Heart left ventricle (tissue), 16 donors: ENCODE results near the gene THADA. TPM values are rescaled to one million over a fixed set of nuclear protein-coding genes. Genes with fewer than 3 reads are reported as not detected.

Source experiments
- ATAC-seq, 4 donors: fragments of 200-7000 bp; cut with Tn5 transposase; one replicate each; pipeline ENCODE4 v1.9.1; 2020 to 2022; ENCODE audit warnings: moderate library complexity in 4 of 4, mild to moderate bottlenecking in 3 of 4, moderate number of reproducible peaks in 1 of 4
- DNase-seq, 5 donors: peaks; one replicate each; pipeline ENCODE4 v3.0.0-alpha.2; 2020
- H3K27ac ChIP-seq, 12 donors: fragments of 200-600 bp; sonication (generic) in 4 of 12; one replicate each; pipeline versions ENCODE4 v1.5.0 to v1.8.0; 2016 to 2022; ENCODE audit warnings: mild to moderate bottlenecking in 2 of 12
- H3K27me3 ChIP-seq, 9 donors: fragments of 200-600 bp; sonication (generic) in 2 of 9; one replicate each; pipeline versions ENCODE4 v1.5.1 to v1.8.0; 2016 to 2022; ENCODE audit warnings: mild to moderate bottlenecking in 3 of 9
- H3K36me3 ChIP-seq, 9 donors: fragments of 200-600 bp; sonication (generic) in 2 of 9; one replicate each; pipeline versions ENCODE4 v1.5.0 to v1.8.0; 2018 to 2022; ENCODE audit warnings: mild to moderate bottlenecking in 2 of 9
- H3K4me1 ChIP-seq, 12 donors: fragments of 200-600 bp; sonication (generic) in 4 of 12; one replicate each; pipeline versions ENCODE4 v1.5.0 to v1.8.0; 2016 to 2022; ENCODE audit warnings: mild to moderate bottlenecking in 3 of 12
- H3K4me3 ChIP-seq, 12 donors: fragments of 200-600 bp; sonication (generic) in 4 of 12; one replicate each; pipeline versions ENCODE4 v1.5.0 to v1.8.0; 2017 to 2022; ENCODE audit warnings: mild to moderate bottlenecking in 9 of 12, moderate library complexity in 4 of 12
- H3K9me3 ChIP-seq, 12 donors: fragments of 200-600 bp; sonication (generic) in 4 of 12; one replicate each; pipeline versions ENCODE4 v1.5.0 to v1.8.0; 2016 to 2022; ENCODE audit warnings: mild to moderate bottlenecking in 1 of 12
- POLR2A ChIP-seq, 2 donors: fragments of 450-650 bp; IDR thresholded peaks; one replicate each; pipeline ENCODE4 v1.6.1; 2017; ENCODE audit warnings: antibody characterized with exemption in 2 of 2, mild to moderate bottlenecking in 2 of 2, moderate library complexity in 2 of 2
- WGBS, 4 donors: extraction: QIAGEN DNeasy Blood & Tissue Kit in 2 of 4; methylation state at CpG; one replicate each; pipeline versions ENCODE4 v1.1.5 to v1.1.7; 2013 to 2018; 5-methylcytosine and 5-hydroxymethylcytosine counted together
- intact Hi-C, 10 donors: fragments of 100-400 bp; cut with DNase I; formaldehyde crosslinking; loops; one replicate each; pipeline versions ENCODE4 v1.11.1 to v1.14.2; 2022
- polyA plus RNA-seq, 2 donors: library from polyadenylated mRNA; stranded (reverse); fragments of 200-250 nt; gene quantifications; one replicate each; pipeline ENCODE4 v1.2.3, GENCODE V29; 2013
- total RNA-seq, 9 donors: library from RNA; depleted of rRNA in 2 of 9; stranded (reverse); fragments of >200 nt in 2 of 9; fragmentation: NEBNext Ultra II Directional in 3 of 9; extraction: Animal tissue kit (Norgen Biotek cat#: 25700) in 3 of 9; gene quantifications; one replicate each; pipeline versions ENCODE4 v1.1.0 to v1.2.4, GENCODE V29; 2016 to 2023
- TF ChIP-seq, protein P1 (sequence below), 12 donors: fragments of 200-600 bp; sonication (generic) in 4 of 12; IDR thresholded peaks; one replicate each; pipeline versions ENCODE4 v1.5.0 to v1.8.0; 2018 to 2022; ENCODE audit warnings: antibody characterized with exemption in 12 of 12, mild to moderate bottlenecking in 5 of 12
- donor health status: ischemic (EF 13 %, LVEDD 7.1; RV severe dilation, severe dysfunction).
- donor health status: healthy with polysubstance abuse.
- donor health status: DM: no; HTN: yes; CAD: no.
- donor health status: DM: no; HTN: no; CAD: no.
- donor health status: ischemic (EF 25% LVEDD 6.9; RV normal size, moderate dysfunction).
- donor health status: ischemic (EF 25% LVEDD 5.7; RV mildly dilated, moderate dysfunction).
- donor health status: healthy.
- donor health status: DM: yes; HTN: yes; CAD: no.
- donor health status: ischemic (EF 35%, LVEDD 5.7; RV mildly dilated, moderate dysfunction).
- donor health status: nonischemic (EF 11% LVEDD 7.7; RV severe dilation, severe dysfunction).
- donor health status: DM: yes; HTN: yes; CAD: no.
- donor health status: PGD.
- donor health status: ischemic (EF 29% LVEDD 5.4; RV normal size, mild dysfunction).
- donor health status: nonischemic (EF 23%, LVEDD 6.1; RV moderate dilation, normal function).

THADA gene
- total and polyA plus RNA-seq, 11 donors, result 6.8 to 21.4 (median 13.0) TPM

DNA sequence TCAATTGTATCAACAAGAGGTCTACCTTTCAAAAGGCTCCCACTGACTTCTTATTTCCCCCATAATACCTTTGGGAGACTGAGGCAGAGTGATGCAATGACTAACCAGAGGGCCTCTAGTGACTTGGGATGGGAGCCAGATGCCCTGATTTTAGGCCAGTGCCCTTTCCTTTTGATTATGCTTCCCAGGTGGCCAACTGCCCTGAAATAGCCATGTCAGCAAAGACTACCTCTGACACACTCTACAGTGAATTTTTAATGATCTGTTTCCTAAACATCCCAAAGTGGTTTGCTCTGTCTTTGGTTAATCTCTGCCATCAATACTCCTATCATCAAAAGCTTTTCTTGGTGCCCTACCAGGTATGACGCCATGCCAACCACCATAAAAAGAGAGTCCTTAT, 303.5 kb downstream of the THADA start:
- Histone ChIP-seq H3K9me3 (no peaks in the 10 kb centered on the region), H3K27me3 (no peaks in the 10 kb centered on the region), H3K4me3 (no peak overlapping the region), H3K36me3 (peaks cover 0 to 30% (median 11%) of the 10 kb centered on the region in 9 donors), H3K4me1 (peaks cover 0 to 42% (median 12%) of the 10 kb centered on the region in 12 donors), H3K27ac (peak overlapping the region in 1 of 12 donors; percentile 79)
- ATAC-seq (no peak), DNase-seq (no peak)
- no peak for TF ChIP-seq POLR2A (IDR thresholded peaks at IDR 0.05)
- TF ChIP-seq, protein P1, sequence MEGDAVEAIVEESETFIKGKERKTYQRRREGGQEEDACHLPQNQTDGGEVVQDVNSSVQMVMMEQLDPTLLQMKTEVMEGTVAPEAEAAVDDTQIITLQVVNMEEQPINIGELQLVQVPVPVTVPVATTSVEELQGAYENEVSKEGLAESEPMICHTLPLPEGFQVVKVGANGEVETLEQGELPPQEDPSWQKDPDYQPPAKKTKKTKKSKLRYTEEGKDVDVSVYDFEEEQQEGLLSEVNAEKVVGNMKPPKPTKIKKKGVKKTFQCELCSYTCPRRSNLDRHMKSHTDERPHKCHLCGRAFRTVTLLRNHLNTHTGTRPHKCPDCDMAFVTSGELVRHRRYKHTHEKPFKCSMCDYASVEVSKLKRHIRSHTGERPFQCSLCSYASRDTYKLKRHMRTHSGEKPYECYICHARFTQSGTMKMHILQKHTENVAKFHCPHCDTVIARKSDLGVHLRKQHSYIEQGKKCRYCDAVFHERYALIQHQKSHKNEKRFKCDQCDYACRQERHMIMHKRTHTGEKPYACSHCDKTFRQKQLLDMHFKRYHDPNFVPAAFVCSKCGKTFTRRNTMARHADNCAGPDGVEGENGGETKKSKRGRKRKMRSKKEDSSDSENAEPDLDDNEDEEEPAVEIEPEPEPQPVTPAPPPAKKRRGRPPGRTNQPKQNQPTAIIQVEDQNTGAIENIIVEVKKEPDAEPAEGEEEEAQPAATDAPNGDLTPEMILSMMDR (IDR thresholded peaks at IDR 0.05), result no peak
- intact Hi-C loops, result no loop called here
- WGBS, 4 donors, result 82 to 100% (median 97%) methylated on average over 1 of the region's 1 CpG

DNA sequence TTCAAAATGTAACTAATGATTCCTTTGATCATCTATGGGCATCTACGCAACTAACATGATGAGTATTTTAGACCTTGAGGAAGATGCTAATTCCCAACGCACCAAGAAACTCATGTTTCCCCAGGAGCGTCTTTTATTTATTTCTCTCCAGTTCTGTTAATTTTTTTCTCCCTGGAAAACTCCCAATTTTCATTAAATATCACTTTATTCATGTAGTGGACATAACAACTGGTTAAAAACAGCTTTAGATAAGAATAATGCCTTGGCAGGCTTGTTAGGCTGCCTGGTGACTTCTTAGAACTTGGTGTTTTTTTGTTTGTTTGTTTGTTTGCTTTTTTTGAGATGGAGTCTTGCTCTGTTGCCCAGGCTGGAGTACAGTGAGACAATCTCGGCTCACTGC, 306.5 kb downstream of the THADA start:
- H3K4me3 ChIP-seq, result no peak overlapping the region
- no peak overlapping the region for H3K27ac ChIP-seq
- intact Hi-C loops, result no loop called here
- H3K27me3 ChIP-seq, result no peaks in the 10 kb centered on the region
- peaks cover 0 to 30% (median 3%) of the 10 kb centered on the region in 12 donors for H3K4me1 ChIP-seq
- H3K36me3 ChIP-seq, result peaks cover 3 to 60% (median 41%) of the 10 kb centered on the region in 9 donors
- TF ChIP-seq, protein P1 (IDR thresholded peaks at IDR 0.05), result no peak
- no peak for TF ChIP-seq POLR2A (IDR thresholded peaks at IDR 0.05)
- peaks cover 0 to 8% (median 3%) of the 10 kb centered on the region in 12 donors for H3K9me3 ChIP-seq
- DNase-seq (no peak), ATAC-seq (no peak)
- 93 to 95% (median 95%) methylated on average over 4 of the region's 4 CpGs for WGBS, 4 donors

DNA sequence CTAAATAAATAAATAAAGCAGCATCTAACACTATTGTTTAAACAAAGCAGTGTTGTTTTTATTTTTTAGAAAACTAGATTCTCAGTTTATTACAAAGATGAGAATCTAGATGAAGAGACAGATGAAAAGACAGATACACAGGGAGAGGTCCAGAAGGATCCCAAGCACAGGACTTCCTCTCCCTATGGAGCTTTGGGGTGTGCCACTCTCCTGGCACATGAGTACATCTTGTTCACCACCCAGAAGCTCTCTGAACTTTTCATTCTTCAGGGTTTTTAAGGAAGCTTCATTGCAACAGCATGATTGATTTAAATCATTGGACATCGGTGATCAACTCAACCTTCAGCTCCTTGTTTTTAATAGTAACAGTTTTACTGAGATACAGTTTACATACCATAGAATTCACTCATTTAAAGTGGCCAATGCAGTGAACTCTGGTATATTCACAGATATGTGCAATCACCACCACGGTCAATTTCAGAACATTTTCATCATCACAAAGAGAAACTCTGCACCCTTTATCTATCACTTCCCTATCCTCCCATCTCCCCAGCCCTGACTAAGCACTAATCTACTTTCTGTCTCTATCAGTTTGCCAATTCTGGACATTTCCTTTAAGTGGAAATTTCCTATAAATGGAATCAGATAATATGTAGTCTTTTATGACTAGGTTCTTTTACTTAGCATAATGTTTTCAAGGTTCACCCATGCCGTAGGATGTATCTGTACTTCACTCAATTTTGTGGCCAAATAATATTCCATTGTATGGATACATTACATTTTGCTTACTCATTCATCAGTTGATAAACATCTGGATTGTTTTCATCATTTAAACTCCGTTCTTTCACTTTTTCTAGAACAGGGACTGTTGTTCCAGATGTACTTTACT, 307.2 kb downstream of the THADA start:
- Histone ChIP-seq H3K27me3 (no peaks in the 10 kb centered on the region), H3K4me1 (peaks cover 0 to 23% (median 0%) of the 10 kb centered on the region in 12 donors), H3K4me3 (no peak overlapping the region), H3K9me3 (peaks cover 0 to 12% (median 4%) of the 10 kb centered on the region in 12 donors), H3K36me3 (peaks cover 3 to 66% (median 47%) of the 10 kb centered on the region in 9 donors), H3K27ac (no peak overlapping the region)
- intact Hi-C loops, result no loop called here
- no peak for ATAC-seq
- 91 to 94% (median 93%) methylated on average over 4 of the region's 4 CpGs for WGBS, 4 donors
- TF ChIP-seq POLR2A (IDR thresholded peaks at IDR 0.05), result no peak
- TF ChIP-seq, protein P1 (IDR thresholded peaks at IDR 0.05), result no peak
- no peak for DNase-seq

DNA sequence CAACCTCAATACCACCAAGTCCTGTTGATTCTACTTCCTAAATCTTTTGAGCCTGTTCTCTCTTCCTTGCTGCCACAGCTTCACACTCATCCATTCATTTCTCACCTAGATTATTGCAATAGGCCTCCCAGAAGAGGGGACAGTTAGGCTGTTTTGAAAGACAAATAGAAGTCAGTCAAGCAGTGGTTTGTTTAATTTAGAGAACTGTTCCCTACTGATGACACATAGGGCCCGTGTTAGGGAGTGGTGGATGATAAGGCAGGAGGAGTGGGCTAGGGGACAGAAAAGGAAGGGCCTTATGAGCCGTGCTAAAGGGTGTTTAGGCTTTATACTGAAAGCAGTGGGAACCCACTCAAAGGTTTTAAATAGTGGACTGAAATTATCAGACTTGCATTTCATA, 309.9 kb downstream of the THADA start:
- H3K9me3 ChIP-seq, result peaks cover 0 to 12% (median 4%) of the 10 kb centered on the region in 12 donors
- DNase-seq (no peak), ATAC-seq (no peak)
- 75 to 89% (median 78%) methylated on average over 2 of the region's 2 CpGs for WGBS, 4 donors
- intact Hi-C loops, result no loop called here
- no peaks in the 10 kb centered on the region for H3K27me3 ChIP-seq
- TF ChIP-seq, protein P1 (IDR thresholded peaks at IDR 0.05), result no peak
- no peak for TF ChIP-seq POLR2A (IDR thresholded peaks at IDR 0.05)
- no peak overlapping the region for H3K27ac ChIP-seq
- peaks cover 0 to 15% (median 0%) of the 10 kb centered on the region in 12 donors for H3K4me1 ChIP-seq
- no peak overlapping the region for H3K4me3 ChIP-seq
- H3K36me3 ChIP-seq, result peaks cover 3 to 75% (median 66%) of the 10 kb centered on the region in 9 donors
